Activated effector memory CD4-positive, alpha-beta T cell treated with anti-CD3 and anti-CD28 coated beads, Interleukin-2, amount 50 U/mL, for 16 hours (primary cell): Measurements from ENCODE around the gene MS4A6E.

ENCODE experiments used
- DNase-seq: peaks from one replicate; pipeline ENCODE4 v3.0.0-alpha.2; 2020

The MS4A6E gene

GRCh38 chr11:60377401-60378136 is 50.5 kb downstream of the MS4A6E start:
- no peak for DNase-seq

DNA sequence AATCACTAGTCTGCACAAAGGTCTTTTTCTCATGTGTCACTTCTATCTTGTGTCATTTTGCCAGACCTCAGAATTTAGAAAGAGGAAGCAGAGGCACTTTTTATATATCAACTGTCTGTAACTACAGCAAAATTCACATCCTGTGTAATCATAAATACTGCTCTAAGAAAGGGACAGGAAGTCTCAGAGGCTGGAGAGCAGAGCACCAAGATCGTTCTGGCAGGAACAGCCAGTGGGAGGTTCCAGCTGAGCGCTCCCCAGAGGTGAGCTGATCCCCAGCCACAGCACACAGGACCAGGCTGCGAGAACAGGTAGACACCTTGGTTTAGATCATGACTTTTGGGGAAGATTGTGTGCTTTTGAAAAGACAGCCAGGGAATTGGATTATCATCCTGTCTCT is 51.3 kb downstream of the MS4A6E start, which contains the start of gene MS4A7:
TSS of gene MS4A7 (plus strand) at position 179 of the 400 bp plus-strand sequence. CDS start 4,610 bp downstream, outside the sequence.
- DNase-seq = no peak

DNA sequence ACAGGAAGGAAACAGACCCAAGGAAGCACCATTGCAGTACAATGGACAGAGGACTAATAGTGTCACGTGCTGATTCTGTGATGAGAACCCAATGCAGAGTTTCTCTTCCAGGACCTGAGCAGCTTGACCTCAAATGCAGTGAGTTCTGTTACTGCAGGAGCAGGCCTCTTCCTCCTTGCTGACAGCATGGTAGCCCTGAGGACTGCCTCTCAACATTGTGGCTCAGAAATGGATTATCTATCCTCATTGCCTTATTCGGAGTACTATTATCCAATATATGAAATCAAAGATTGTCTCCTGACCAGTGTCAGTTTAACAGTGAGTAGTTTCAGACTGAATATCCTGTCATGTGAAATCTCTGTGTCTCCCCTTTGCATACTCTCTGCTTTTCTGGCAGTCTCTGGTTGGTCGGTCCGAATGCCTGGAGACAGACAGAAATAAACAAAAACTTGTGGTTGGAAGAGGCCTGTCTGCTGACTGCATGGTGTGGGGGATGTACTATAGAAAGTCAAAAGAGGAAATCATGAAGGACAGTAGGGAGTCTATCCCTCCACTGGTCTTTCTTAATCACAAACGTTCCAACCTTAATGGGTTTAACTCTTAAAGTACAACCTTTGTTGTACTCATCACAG is 62.3 kb downstream of the MS4A6E start:
- DNase-seq = no peak

- no peak for DNase-seq
Observed at GRCh38 chr11:60390419-60390818, 63.4 kb downstream of the MS4A6E start.
